GM19395 (cell line): ENCODE measurements around the gene UBTD1.
"Not testable (repeated sequence)": the region's sequence is repeated elsewhere in the genome, so short reads cannot be mapped to it uniquely, and the experiment has no call there.

Experiments
- ATAC-seq: cut with Tn5 transposase; IDR thresholded peaks from one replicate; pipeline ENCODE4 v1.9.1; 2021; ENCODE audit warnings: mild to moderate bottlenecking, moderate library complexity; ENCODE audit not compliant: unreplicated experiment

UBTD1 gene

GRCh38 chr10:97512993-97513392, 14.3 kb downstream of the UBTD1 start:
- ATAC-seq = no peak

GRCh38 chr10:97514344-97514743, 15.6 kb downstream of the UBTD1 start:
- no peak for ATAC-seq

DNA sequence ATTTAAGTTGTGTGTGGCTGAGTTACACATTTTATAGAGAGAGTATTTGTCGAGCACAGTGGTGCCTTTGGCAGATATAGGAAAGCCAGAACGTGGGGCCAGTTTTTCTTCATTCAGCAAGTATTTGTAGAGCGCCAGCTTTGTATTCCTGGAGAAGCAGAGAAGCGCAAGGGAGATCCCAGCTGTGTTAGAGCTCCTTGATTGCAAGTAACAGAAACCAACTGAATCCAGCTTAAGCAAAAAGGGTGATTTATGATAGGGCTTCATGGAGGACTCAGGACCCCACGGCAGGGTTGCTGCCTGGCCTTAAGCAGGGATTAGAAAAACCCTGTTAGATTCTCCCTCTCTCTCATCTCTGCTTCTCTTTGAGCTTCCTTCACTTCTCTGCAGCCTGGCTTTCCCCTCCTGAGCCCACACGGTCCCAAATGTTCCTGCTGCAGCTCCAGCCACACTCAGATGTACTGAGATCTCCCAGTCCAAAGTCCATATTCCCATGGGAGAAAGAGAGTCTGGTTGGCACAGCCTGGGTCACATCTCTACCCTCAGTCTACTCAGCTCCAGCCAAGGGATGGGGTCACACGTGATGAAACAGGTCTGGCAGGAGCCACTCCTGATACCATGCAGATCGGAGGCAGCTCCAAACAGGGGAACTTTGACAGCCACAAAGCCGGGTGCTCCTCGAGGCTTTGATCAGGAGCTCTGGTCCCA, 16.7 kb downstream of the UBTD1 start:
- ATAC-seq = no peak

GRCh38 chr10:97517096-97517750, 18.5 kb downstream of the UBTD1 start:
- ATAC-seq = no peak

DNA sequence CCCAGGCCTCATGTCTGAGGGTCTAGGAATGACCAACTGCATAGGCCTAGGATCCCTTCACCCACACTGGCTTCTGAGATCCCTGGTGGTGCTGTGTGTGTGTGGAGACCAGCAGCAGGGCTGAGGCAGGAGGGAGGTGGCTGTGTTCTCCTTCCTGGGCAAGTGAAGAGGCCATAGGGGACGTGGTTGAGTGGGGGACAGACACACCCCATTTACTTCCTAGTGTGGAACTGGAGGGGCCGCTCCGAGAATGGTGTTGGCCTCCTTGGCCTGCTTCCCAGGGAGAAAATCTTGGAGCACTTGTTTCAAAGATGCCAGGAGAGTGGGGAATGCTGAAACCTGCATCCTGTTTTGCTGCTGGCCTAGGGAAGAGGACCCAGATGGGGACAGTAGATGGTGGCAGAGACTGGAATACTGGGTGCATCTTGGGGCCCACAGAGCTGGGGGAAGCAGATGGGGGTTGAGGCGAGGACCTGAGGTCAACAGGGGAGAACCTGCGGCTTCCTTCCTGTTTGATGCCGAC, 19.1 kb downstream of the UBTD1 start:
- no peak for ATAC-seq

- no peak for ATAC-seq
Observed at GRCh38 chr10:97518301-97519043, 19.7 kb downstream of the UBTD1 start.

GRCh38 chr10:97519342-97519741, 20.6 kb downstream of the UBTD1 start:
- ATAC-seq = no peak

- no peak for ATAC-seq
Observed at GRCh38 chr10:97520520-97520919, 21.8 kb downstream of the UBTD1 start.

GRCh38 chr10:97520978-97521761, 22.4 kb downstream of the UBTD1 start:
- ATAC-seq = no peak

- ATAC-seq = no peak
Observed at GRCh38 chr10:97522071-97522470, 23.3 kb downstream of the UBTD1 start.

GRCh38 chr10:97522937-97523336, 24.2 kb downstream of the UBTD1 start:
- no peak for ATAC-seq

DNA sequence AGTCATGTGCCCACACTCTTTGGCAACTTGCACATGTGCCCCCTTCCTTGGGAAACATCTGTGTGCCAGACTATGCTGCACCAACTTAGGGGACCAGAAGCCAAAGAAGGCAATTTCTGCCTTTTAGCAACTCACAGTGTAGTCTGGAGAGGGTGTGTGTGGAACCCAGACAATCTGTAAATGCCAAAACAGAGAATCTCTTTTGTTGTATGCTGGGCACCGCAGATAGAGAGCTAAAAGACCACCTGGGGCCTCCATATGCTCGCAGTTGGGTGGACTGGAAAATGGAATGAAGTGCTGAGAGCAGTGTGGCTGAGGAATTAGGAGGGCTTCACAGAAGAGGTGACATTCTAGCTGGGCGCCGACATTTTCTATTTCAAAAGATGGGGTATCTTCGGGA, 26.4 kb downstream of the UBTD1 start:
- ATAC-seq = no peak

DNA sequence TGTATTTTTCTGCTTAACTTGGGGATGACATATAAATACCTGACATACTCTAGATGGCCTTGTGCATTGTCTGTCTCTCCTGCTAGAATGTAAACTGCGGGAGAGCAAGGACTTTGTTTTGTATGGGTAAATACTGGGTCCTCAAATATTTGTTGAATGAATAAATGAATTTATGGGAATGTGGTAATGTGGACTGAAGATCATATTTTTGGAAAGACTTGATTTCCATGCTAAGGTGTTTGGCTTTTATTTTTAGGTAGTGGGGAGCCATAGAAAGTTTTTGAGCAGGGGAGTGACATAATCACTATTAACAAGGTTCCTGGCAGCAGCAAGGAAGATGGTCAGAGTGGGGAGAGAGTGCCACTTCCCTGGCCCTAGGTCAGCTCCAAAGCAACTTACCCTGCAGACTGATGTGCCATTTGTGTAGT, 27.0 kb downstream of the UBTD1 start:
- ATAC-seq = no peak

- not testable (repeated sequence) for ATAC-seq
Observed at GRCh38 chr10:97528876-97529275, 30.2 kb downstream of the UBTD1 start.

DNA sequence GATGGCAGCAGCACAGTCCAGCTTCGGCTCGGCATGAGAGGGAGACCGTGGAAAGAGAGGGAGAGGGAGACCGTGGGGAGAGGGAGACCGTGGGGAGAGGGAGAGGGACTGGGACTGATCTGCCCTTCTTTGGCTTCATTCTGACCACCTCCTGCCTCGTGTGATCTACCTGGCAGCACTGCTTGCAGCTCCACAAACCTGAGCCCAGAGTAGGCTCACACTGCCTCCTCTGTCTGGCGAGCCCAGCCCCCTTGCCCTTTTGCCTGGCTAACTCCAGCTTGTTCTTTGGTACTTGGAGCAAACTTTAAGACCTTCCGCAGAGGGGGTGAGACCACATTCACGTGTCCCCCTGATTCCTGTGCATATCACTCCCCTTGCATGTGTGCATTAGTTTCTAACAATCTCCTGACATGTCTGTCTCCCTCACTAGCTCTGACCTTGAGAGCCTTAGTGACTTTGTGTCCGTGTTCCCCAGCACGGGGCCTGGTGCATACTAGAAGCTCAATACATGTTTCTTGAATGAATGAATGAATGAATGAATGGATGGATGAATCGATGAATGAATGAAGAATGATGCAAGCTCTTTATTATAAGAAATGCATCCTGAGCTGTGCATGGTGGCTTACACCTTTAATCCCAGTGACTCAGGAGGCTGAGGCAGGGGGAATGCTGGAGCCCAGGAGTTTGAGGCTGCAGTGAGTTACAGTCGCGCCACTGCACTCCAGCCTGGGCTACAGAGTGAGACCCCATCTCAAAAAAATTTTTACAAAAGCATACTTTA, 31.2 kb downstream of the UBTD1 start:
- ATAC-seq = no peak

GRCh38 chr10:97531401-97531986, 32.8 kb downstream of the UBTD1 start:
- ATAC-seq = no peak

DNA sequence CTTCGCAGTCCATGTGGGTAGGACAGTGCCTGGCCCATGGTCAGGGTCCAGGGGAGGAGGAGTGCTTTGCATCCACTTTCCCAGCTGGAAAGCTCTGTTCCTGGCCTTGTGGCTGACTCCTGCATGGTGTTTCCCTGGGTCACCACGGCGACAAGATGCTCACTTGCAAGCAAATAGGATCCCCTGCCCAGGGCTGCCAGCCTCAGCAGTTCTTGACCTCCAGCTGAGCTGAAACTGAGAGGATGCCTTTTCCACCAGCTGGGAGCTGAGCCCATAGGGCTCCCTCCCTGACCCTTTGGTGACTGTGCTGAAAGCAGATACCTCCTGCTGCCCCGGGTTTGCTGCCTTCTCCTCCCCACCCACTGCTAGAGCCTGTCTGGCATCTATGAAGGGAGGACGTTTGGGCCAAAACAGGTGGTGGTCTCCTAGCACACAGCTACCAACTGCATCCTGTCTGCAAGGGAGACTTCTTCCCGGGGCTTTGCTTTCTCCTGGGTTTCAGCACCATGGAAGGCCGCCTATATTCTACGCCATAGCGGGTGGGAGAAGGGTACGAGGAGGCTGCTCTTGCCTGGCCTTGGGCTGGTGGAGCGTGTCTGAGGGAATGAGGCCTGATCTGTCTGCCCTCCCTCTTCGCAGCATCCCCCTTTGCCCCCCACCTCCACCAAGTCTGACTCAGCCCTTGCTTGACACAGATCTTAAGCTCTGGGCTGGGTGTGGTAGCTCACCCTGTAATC, 34.4 kb downstream of the UBTD1 start:
- no peak for ATAC-seq

DNA sequence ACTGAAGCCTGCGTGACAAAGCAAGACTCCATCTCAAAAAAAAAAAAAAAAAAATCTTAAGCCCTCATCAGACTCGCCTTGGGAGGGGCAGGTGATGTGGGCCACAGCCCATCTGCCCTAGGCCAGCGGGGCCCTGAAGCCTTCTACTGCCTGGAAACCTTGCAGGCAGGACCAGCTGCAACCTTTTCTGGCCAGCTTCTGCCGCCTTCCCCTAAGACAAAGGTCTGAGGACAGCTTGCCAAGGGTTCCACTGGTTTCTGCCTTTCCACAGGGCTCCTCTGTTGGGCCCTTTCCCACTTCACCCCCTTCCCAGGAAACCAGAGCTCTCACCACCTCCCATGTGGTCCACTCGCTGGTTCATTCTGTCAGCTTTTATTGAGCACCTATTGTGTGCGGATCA, 35.2 kb downstream of the UBTD1 start:
- no peak for ATAC-seq

DNA sequence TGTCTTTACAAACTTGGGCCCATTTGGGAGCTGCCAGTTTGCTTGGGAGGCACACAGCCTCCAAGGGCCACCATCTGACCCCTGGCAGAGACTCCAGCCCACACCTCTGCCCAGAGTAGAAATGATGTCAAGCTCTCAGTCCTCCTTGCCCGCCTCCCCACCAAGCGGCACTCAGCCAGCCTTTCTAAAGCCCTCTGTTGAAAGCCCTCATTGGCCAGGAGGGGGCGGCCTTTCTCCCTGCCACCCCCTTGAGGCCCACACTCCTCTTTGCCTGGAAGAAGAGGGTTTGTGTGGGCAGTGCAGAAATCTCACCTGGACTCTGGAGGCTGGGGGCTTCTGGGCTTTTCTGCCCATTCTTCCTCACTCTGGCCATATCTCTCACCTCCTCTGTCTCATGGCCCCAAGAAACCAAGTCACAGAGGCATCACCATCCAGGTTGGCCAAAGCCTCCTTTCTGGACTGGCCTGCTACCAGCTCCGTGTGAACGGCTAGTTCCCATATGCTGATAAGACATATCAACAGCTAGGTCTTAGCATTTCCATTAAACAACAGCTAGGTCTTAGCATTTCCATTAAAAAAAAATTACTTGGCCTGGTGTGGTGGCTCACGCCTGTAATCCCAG, 36.1 kb downstream of the UBTD1 start:
- no peak for ATAC-seq
